OCI-LY7 (cell line): ENCODE data around the gene TOP2B. TPM values are rescaled to one million over a fixed set of nuclear protein-coding genes. Genes with fewer than 3 reads are reported as not detected.

Source experiments
- BruUV-seq: library from RNA; stranded (reverse); fragments of 400-500 nt; replicated peaks from 2 replicates; lab custom pipeline; 2021; lab: Mats Ljungman, UMichigan
- CTCF ChIA-PET: fragments of 300-600 bp; sonication (Branson Sonifier 250); formaldehyde crosslinking; loops from one replicate; lab custom pipeline; 2022; ENCODE audit warnings: antibody characterized with exemption; ENCODE audit not compliant: unreplicated experiment; lab: Charles Lee
- POLR2A ChIA-PET: fragments of 300-600 bp; sonication (Branson Sonifier 250); formaldehyde crosslinking; loops from one replicate; lab custom pipeline; 2022; ENCODE audit warnings: antibody characterized with exemption; lab: Charles Lee
- DNase-seq: peaks from one replicate; pipeline ENCODE4 v3.0.0-alpha.2; 2015; ENCODE audit warnings: low spot score
- H2AFZ ChIP-seq: fragments of 200-600 bp; sonication (generic), shearing (Covaris generic); 2 replicates; pipeline ENCODE4 v1.6.1; 2014; ENCODE audit warnings: mild to moderate bottlenecking, antibody characterized with exemption, low read length, moderate library complexity
- H3K27ac ChIP-seq: fragments of 200-600 bp; sonication (generic); 2 replicates; pipeline ENCODE4 v1.5.1; 2014; ENCODE audit warnings: mixed run types, low read depth, mild to moderate bottlenecking, moderate library complexity, low read length, inconsistent platforms; ENCODE audit not compliant: poor library complexity, severe bottlenecking
- H3K36me3 ChIP-seq: fragments of 200-600 bp; sonication (generic); 2 replicates; pipeline ENCODE4 v1.6.1; 2014; ENCODE audit warnings: mild to moderate bottlenecking, antibody characterized with exemption, low read length, moderate library complexity, mixed read lengths; ENCODE audit not compliant: insufficient read depth
- H3K4me1 ChIP-seq: fragments of 200-600 bp; sonication (generic); 2 replicates; pipeline ENCODE4 v1.5.1; 2014; ENCODE audit warnings: mild to moderate bottlenecking, low read length; ENCODE audit not compliant: insufficient read depth, poor library complexity, severe bottlenecking
- H3K4me2 ChIP-seq: fragments of 200-600 bp; sonication (generic); 2 replicates; pipeline ENCODE4 v1.6.1; 2014; ENCODE audit warnings: mild to moderate bottlenecking, low read length
- H3K4me3 ChIP-seq: fragments of 200-600 bp; sonication (generic); 2 replicates; pipeline ENCODE4 v1.5.1; 2014; ENCODE audit warnings: mild to moderate bottlenecking, low read depth, low read length; ENCODE audit not compliant: poor library complexity, severe bottlenecking
- H3K79me2 ChIP-seq: fragments of 200-600 bp; sonication (generic); 2 replicates; pipeline ENCODE4 v1.6.1; 2016; ENCODE audit warnings: low read depth, mild to moderate bottlenecking, low read length, moderate library complexity, mixed read lengths; ENCODE audit not compliant: insufficient read depth
- H3K9me2 ChIP-seq: fragments of 200-600 bp; sonication (generic); 2 replicates; pipeline ENCODE4 v1.6.1; 2016; ENCODE audit warnings: mild to moderate bottlenecking, low read length, mixed read lengths; ENCODE audit not compliant: insufficient read depth
- H3K9me3 ChIP-seq: fragments of 200-600 bp; sonication (generic); 2 replicates; pipeline ENCODE4 v1.6.1; 2014; ENCODE audit warnings: mild to moderate bottlenecking, mixed run types, low read length, mixed read lengths
- H4K20me1 ChIP-seq: fragments of 200-600 bp; sonication (generic); 2 replicates; pipeline ENCODE4 v1.6.1; 2014; ENCODE audit warnings: mild to moderate bottlenecking, antibody characterized with exemption, low read length, moderate library complexity, mixed read lengths; ENCODE audit not compliant: insufficient read depth
- CTCF ChIP-seq: fragments of 200-600 bp; sonication (generic); conservative IDR thresholded peaks from 2 replicates; pipeline ENCODE4 v1.5.1; 2014; ENCODE audit warnings: mild to moderate bottlenecking, antibody characterized with exemption, low read length, moderate library complexity, mixed read lengths
- EZH2phosphoT487 ChIP-seq: fragments of 200-600 bp; sonication (generic); IDR thresholded peaks from 2 replicates; pipeline ENCODE4 v1.6.1; 2018; ENCODE audit warnings: low read depth, borderline replicate concordance, mild to moderate bottlenecking, mixed run types, antibody characterized with exemption, low read length, moderate library complexity, mixed read lengths
- intact Hi-C: fragments of 100-400 bp; cut with micrococcal nuclease; formaldehyde crosslinking; loops from one replicate; pipeline ENCODE4 v1.10.0; 2022; ENCODE audit not compliant: unreplicated experiment
- total RNA-seq, 2 experiments: library from RNA; depleted of rRNA in 1 of 2; stranded (reverse); fragments of >200 nt in 1 of 2; shearing (Covaris generic) in 1 of 2; gene quantifications; 2 replicates each; pipeline ENCODE4 v1.2.3, GENCODE V29; 2014 to 2022

The TOP2B gene
- total RNA-seq, 2 experiments from 2014 or later = 162 to 264 TPM

- DNase-seq = no peak
- POLR2A ChIA-PET = no interaction called here
- Histone ChIP-seq H3K36me3 (peaks cover 96% of the 10 kb centered on the region), H4K20me1 (no peaks in the 10 kb centered on the region), H2AFZ (no peak overlapping the region), H3K9me3 (no peaks in the 10 kb centered on the region), H3K9me2 (no peaks in the 10 kb centered on the region), H3K27ac (no peak overlapping the region), H3K4me2 (no peak overlapping the region), H3K4me3 (no peak overlapping the region), H3K79me2 (no peaks in the 10 kb centered on the region), H3K4me1 (no peaks in the 10 kb centered on the region)
- CTCF ChIA-PET = no interaction called here
- BruUV-seq = no TSS peak
- TF ChIP-seq EZH2phosphoT487 = no peak
- TF ChIP-seq CTCF = no peak
- intact Hi-C loops = no loop called here
Observed at GRCh38 chr3:25610167-25610566, 54.5 kb downstream of the TOP2B start.

DNA sequence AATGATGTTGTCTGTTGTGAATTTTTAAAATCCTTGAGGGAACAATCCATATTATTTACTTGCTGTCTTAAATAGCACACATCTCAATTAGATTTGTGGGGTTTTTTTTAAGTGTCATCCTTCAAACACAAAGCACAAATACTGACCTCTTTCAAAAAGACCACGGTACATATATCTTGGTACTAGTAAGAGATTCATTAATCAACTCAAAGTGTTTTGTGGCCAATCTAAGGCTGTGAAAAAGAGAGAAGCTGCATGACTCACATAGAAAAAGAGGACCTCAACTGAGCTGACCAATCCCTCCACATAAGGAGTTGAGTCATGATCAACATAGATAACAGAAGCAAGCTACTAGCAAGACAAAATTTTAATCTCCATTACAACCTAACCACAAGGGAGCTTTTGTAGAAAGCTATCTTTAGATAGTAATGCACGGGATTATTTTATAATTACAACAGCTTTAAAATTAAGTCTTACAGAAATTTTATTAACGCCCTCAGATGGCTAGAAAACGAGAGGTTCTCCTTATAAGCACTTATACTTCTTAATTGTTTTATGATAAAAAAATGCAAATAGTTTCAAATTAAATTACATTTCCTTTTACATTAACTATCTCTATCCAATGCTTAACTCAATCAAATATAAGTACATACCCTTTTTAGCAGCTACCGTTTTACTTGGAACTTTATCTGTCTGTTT, 60.5 kb downstream of the TOP2B start:
- H3K4me2 ChIP-seq = no peak overlapping the region
- no peak overlapping the region for H3K4me3 ChIP-seq
- H2AFZ ChIP-seq = no peak overlapping the region
- no peaks in the 10 kb centered on the region for H3K79me2 ChIP-seq
- H3K4me1 ChIP-seq = no peaks in the 10 kb centered on the region
- DNase-seq = no peak
- H3K36me3 ChIP-seq = peaks cover 96% of the 10 kb centered on the region
- no peaks in the 10 kb centered on the region for H3K9me3 ChIP-seq
- intact Hi-C loops = no loop called here
- CTCF ChIA-PET = interaction anchor here (0.7 to 1.2 kb wide), 2 partner anchors 9 to 12 kb away, joined by 3 read pairs; no protein-coding TSS in a partner anchor
- POLR2A ChIA-PET = interaction anchor here (0.6 to 1.4 kb wide), 4 partner anchors 10 to 36 kb away, joined by 3 to 6 read pairs (median 4); no protein-coding TSS in a partner anchor
- H3K27ac ChIP-seq = no peak overlapping the region
- TSS peak; percentile 8 for BruUV-seq
- no peaks in the 10 kb centered on the region for H3K9me2 ChIP-seq
- H4K20me1 ChIP-seq = no peaks in the 10 kb centered on the region
- TF ChIP-seq EZH2phosphoT487 (no peak), CTCF (no peak)

GRCh38 chr3:25603703-25604102, 61.0 kb downstream of the TOP2B start:
- ChIA-PET POLR2A (interaction anchor here (1.3 kb wide), 1 partner anchor 36 kb away, joined by 6 read pairs; no protein-coding TSS in a partner anchor), CTCF (no interaction called here)
- Histone ChIP-seq H3K4me1 (no peaks in the 10 kb centered on the region), H3K4me2 (no peak overlapping the region), H3K79me2 (no peaks in the 10 kb centered on the region), H3K9me3 (no peaks in the 10 kb centered on the region), H3K9me2 (no peaks in the 10 kb centered on the region), H3K4me3 (no peak overlapping the region), H4K20me1 (no peaks in the 10 kb centered on the region), H2AFZ (no peak overlapping the region), H3K27ac (no peak overlapping the region), H3K36me3 (peaks cover 96% of the 10 kb centered on the region)
- no TSS peak for BruUV-seq
- no peak for TF ChIP-seq EZH2phosphoT487
- TF ChIP-seq CTCF = no peak
- no peak for DNase-seq
- intact Hi-C loops = no loop called here
